GM19395 (cell line): ENCODE measurements around the gene STARD8.
"Not testable (repeated sequence)": the region's sequence is repeated elsewhere in the genome, so short reads cannot be mapped to it uniquely, and the experiment has no call there.

Experiments used
- ATAC-seq: cut with Tn5 transposase; IDR thresholded peaks from one replicate; pipeline ENCODE4 v1.9.1; 2021; ENCODE audit warnings: mild to moderate bottlenecking, moderate library complexity; ENCODE audit not compliant: unreplicated experiment

Gene STARD8

GRCh38 chrX:68654693-68655092 is 7.2 kb downstream of the STARD8 start:
- no peak for ATAC-seq

- ATAC-seq: not testable (repeated sequence)
Observed at GRCh38 chrX:68656473-68656872, 9.0 kb downstream of the STARD8 start.

GRCh38 chrX:68658530-68658929 is 11.1 kb downstream of the STARD8 start:
- no peak for ATAC-seq

- ATAC-seq: no peak
Observed at GRCh38 chrX:68659385-68659784, 11.9 kb downstream of the STARD8 start.

GRCh38 chrX:68659786-68660185 is 12.3 kb downstream of the STARD8 start:
- ATAC-seq: no peak

GRCh38 chrX:68660746-68661145 is 13.3 kb downstream of the STARD8 start:
- ATAC-seq: no peak

- ATAC-seq: no peak
Observed at GRCh38 chrX:68665502-68665901, 18.0 kb downstream of the STARD8 start.

- ATAC-seq: no peak
Observed at GRCh38 chrX:68666580-68666979, 19.1 kb downstream of the STARD8 start.

GRCh38 chrX:68669094-68669860 is 21.8 kb downstream of the STARD8 start:
- no peak for ATAC-seq

GRCh38 chrX:68669871-68670270 is 22.4 kb downstream of the STARD8 start:
- no peak for ATAC-seq

GRCh38 chrX:68671221-68671620 is 23.8 kb downstream of the STARD8 start:
- no peak for ATAC-seq

GRCh38 chrX:68672581-68673318 is 25.3 kb downstream of the STARD8 start:
- ATAC-seq: no peak

- ATAC-seq: no peak
Observed at GRCh38 chrX:68675571-68675970, 28.1 kb downstream of the STARD8 start.

GRCh38 chrX:68676335-68676734 is 28.9 kb downstream of the STARD8 start:
- ATAC-seq: no peak

- no peak for ATAC-seq
Observed at GRCh38 chrX:68677998-68678397, 30.5 kb downstream of the STARD8 start.

GRCh38 chrX:68681443-68681941 is 34.0 kb downstream of the STARD8 start:
- ATAC-seq: no peak

GRCh38 chrX:68682790-68683189 is 35.3 kb downstream of the STARD8 start:
- no peak for ATAC-seq

GRCh38 chrX:68683580-68683979 is 36.1 kb downstream of the STARD8 start:
- ATAC-seq: no peak

GRCh38 chrX:68684291-68684918 is 36.9 kb downstream of the STARD8 start:
- ATAC-seq: no peak

GRCh38 chrX:68684919-68685304 is 37.4 kb downstream of the STARD8 start:
- no peak for ATAC-seq

GRCh38 chrX:68685685-68686084 is 38.2 kb downstream of the STARD8 start:
- ATAC-seq: no peak
